Stomach (tissue), 9 donors: Measurements from ENCODE around the gene NDST1. TPM values are rescaled to one million over a fixed set of nuclear protein-coding genes. Genes with fewer than 3 reads are reported as not detected.
A peak's percentile ranks its signal among the peaks of the same experiment; 100 is the strongest.

ENCODE experiments used
- DNase-seq, 2 donors: peaks; one replicate each; pipeline versions ENCODE4 v3.0.0 to v3.0.0-alpha.2; 2013 to 2019
- H3K27ac ChIP-seq, 5 donors: fragments of 200-600 bp in 4 of 5; sonication (generic) in 4 of 5; one replicate each; pipeline ENCODE4 v1.5.1; 2013 to 2019; ENCODE audit warnings: mild to moderate bottlenecking in 1 of 5, moderate library complexity in 1 of 5
- H3K27me3 ChIP-seq, 3 donors: fragments of 200-600 bp; sonication (generic); one replicate each; pipeline ENCODE4 v1.5.1; 2017 to 2019; ENCODE audit warnings: mixed run types in 1 of 3
- H3K36me3 ChIP-seq, 4 donors: fragments of 200-600 bp; sonication (generic); 1 replicate in 3 of 4; 2 replicates in 1 of 4; pipeline ENCODE4 v1.5.1; 2016 to 2019
- H3K4me1 ChIP-seq, 4 donors: fragments of 200-600 bp; sonication (generic); one replicate each; pipeline ENCODE4 v1.5.1; 2016 to 2019
- H3K4me3 ChIP-seq, 4 donors: fragments of 200-600 bp; sonication (generic) in 3 of 4; one replicate each; pipeline ENCODE4 v1.5.1; 2016 to 2019; ENCODE audit warnings: mild to moderate bottlenecking in 1 of 4
- H3K9me3 ChIP-seq, 4 donors: fragments of 200-600 bp; sonication (generic); one replicate each; pipeline ENCODE4 v1.5.1; 2016 to 2019
- CTCF ChIP-seq, 7 experiments: fragments of 450-650 bp in 4 of 7; fragments of 200-600 bp in 3 of 7; sonication (generic) in 3 of 7; IDR thresholded peaks; one replicate each; pipeline ENCODE4 v1.5.1; 2016 to 2019; ENCODE audit warnings: antibody characterized with exemption in 7 of 7, control low read depth in 2 of 7, mild to moderate bottlenecking in 1 of 7
- EP300 ChIP-seq: sonication (generic); formaldehyde crosslinking; IDR thresholded peaks from one replicate; pipeline ENCODE4 v1.6.1; 2017; ENCODE audit warnings: antibody characterized with exemption
- POLR2A ChIP-seq, 4 donors: fragments of 450-650 bp; IDR thresholded peaks; one replicate each; pipeline ENCODE4 v1.6.1; 2016; ENCODE audit warnings: antibody characterized with exemption in 4 of 4, control low read depth in 2 of 4, mild to moderate bottlenecking in 1 of 4, moderate library complexity in 1 of 4
- POLR2AphosphoS5 ChIP-seq, 3 donors: sonication (generic); formaldehyde crosslinking; IDR thresholded peaks; one replicate each; pipeline ENCODE4 v1.6.1; 2016; ENCODE audit warnings: antibody characterized with exemption in 3 of 3
- WGBS, 5 donors: extraction: QIAGEN DNeasy Blood & Tissue Kit in 3 of 5; methylation state at CpG; one replicate each; pipeline versions ENCODE4 v1.1.5 to v1.1.7; 2013 to 2018; 5-methylcytosine and 5-hydroxymethylcytosine counted together
- intact Hi-C: fragments of 100-400 bp; cut with DNase I; formaldehyde crosslinking; loops from one replicate; pipeline ENCODE4 v1.15.1; 2023; ENCODE audit warnings: low total_unique reads
- polyA plus RNA-seq, 3 donors: library from polyadenylated mRNA; stranded (reverse); fragments of 200-250 nt; gene quantifications; one replicate each; pipeline ENCODE4 v1.2.3, GENCODE V29; 2013
- total RNA-seq, 5 donors: library from RNA; depleted of rRNA; stranded (reverse); fragments of >200 nt; gene quantifications; one replicate each; pipeline versions ENCODE4 v1.1.0 to v1.2.3, GENCODE V29; 2014 to 2016
- donor health status: healthy with polysubstance abuse.
- donor health status: Bipolar disorder and iron deficiency.
- donor health status: healthy.

The NDST1 gene
- total and polyA plus RNA-seq, 8 donors, result 6.4 to 32.9 (median 15.9) TPM

- no peak overlapping the region for H3K4me3 ChIP-seq
- no peaks in the 10 kb centered on the region for H3K9me3 ChIP-seq
- intact Hi-C loops, result no loop called here
- peaks cover 86 to 100% (median 96%) of the 10 kb centered on the region in 4 donors for H3K4me1 ChIP-seq
- no peak for TF ChIP-seq CTCF (IDR thresholded peaks at IDR 0.05)
- DNase-seq, result no peak
- H3K27ac ChIP-seq, result peak overlapping the region; percentile 25 to 87 (median 82)
- 40 to 62% (median 44%) methylated on average over 1 to 2 of the region's 2 CpGs for WGBS, 5 donors
- H3K36me3 ChIP-seq, result no peaks in the 10 kb centered on the region
- no peaks in the 10 kb centered on the region for H3K27me3 ChIP-seq
Measured at GRCh38 chr5:150508277-150508640, 328 bp downstream of the NDST1 start.

GRCh38 chr5:150508828-150509227 is 897 bp downstream of the NDST1 start:
- Histone ChIP-seq H3K36me3 (no peaks in the 10 kb centered on the region), H3K4me3 (no peak overlapping the region), H3K27me3 (no peaks in the 10 kb centered on the region), H3K9me3 (no peaks in the 10 kb centered on the region), H3K4me1 (peaks cover 84 to 100% (median 94%) of the 10 kb centered on the region in 4 donors), H3K27ac (peak overlapping the region; percentile 27 to 87 (median 82))
- intact Hi-C loops, result no loop called here
- no peak for TF ChIP-seq CTCF (IDR thresholded peaks at IDR 0.05)
- TF ChIP-seq POLR2A (IDR thresholded peaks at IDR 0.05), result no peak
- no peak for TF ChIP-seq EP300
- no peak for TF ChIP-seq POLR2AphosphoS5 (IDR thresholded peaks at IDR 0.05)
- 62 to 74% (median 64%) methylated on average over 4 of the region's 4 CpGs for WGBS, 5 donors
- no peak for DNase-seq

GRCh38 chr5:150509992-150510391 is 2.1 kb downstream of the NDST1 start:
- intact Hi-C loops, result no loop called here
- no peaks in the 10 kb centered on the region for H3K9me3 ChIP-seq
- 35 to 53% (median 48%) methylated on average over 6 to 7 of the region's 7 CpGs for WGBS, 5 donors
- no peak for DNase-seq
- H3K27me3 ChIP-seq, result no peaks in the 10 kb centered on the region
- no peak overlapping the region for H3K4me3 ChIP-seq
- H3K4me1 ChIP-seq, result peaks cover 83 to 100% (median 92%) of the 10 kb centered on the region in 4 donors
- H3K36me3 ChIP-seq, result no peaks in the 10 kb centered on the region
- TF ChIP-seq CTCF (IDR thresholded peaks at IDR 0.05), result no peak
- TF ChIP-seq POLR2A (IDR thresholded peaks at IDR 0.05), result no peak
- no peak for TF ChIP-seq EP300
- TF ChIP-seq POLR2AphosphoS5 (IDR thresholded peaks at IDR 0.05), result no peak
- peak overlapping the region; percentile 78 to 87 (median 82) for H3K27ac ChIP-seq

GRCh38 chr5:150510460-150511263 is 2.7 kb downstream of the NDST1 start:
- no peaks in the 10 kb centered on the region for H3K27me3 ChIP-seq
- 44 to 66% (median 51%) methylated on average over 10 to 12 of the region's 12 CpGs for WGBS, 5 donors
- TF ChIP-seq POLR2A (IDR thresholded peaks at IDR 0.05), result no peak
- TF ChIP-seq POLR2AphosphoS5 (IDR thresholded peaks at IDR 0.05), result peak in 2 of 3 donors; percentile 55 to 57
- no peak for TF ChIP-seq CTCF (IDR thresholded peaks at IDR 0.05)
- peak overlapping the region; percentile 78 to 87 (median 82) for H3K27ac ChIP-seq
- DNase-seq, result peak; percentile 80 to 89
- peaks cover 88 to 100% (median 95%) of the 10 kb centered on the region in 4 donors for H3K4me1 ChIP-seq
- H3K4me3 ChIP-seq, result no peak overlapping the region
- no peaks in the 10 kb centered on the region for H3K9me3 ChIP-seq
- H3K36me3 ChIP-seq, result no peaks in the 10 kb centered on the region
- intact Hi-C loops, result no loop called here
